PC-3 (cell line): ENCODE results near the gene MORN5.

Experiments used
- EZH2 ChIP-seq: fragments of 300-600 bp; sonication (generic); IDR thresholded peaks from one replicate; pipeline ENCODE4 v1.6.1; 2017; ENCODE audit warnings: antibody characterized with exemption, mild to moderate bottlenecking, low read length; ENCODE audit not compliant: unreplicated experiment
- EZH2phosphoT487 ChIP-seq: fragments of 300-600 bp; sonication (generic); IDR thresholded peaks from 2 replicates; pipeline ENCODE4 v1.6.1; 2018; ENCODE audit warnings: mild to moderate bottlenecking, antibody characterized with exemption, low read length, borderline replicate concordance
- TF ChIP-seq, protein P1 (sequence below): fragments of 300-600 bp; sonication (generic); conservative IDR thresholded peaks from 2 replicates; pipeline ENCODE4 v1.5.1; 2017; ENCODE audit warnings: antibody characterized with exemption, low read depth, mild to moderate bottlenecking, low read length

DNA sequence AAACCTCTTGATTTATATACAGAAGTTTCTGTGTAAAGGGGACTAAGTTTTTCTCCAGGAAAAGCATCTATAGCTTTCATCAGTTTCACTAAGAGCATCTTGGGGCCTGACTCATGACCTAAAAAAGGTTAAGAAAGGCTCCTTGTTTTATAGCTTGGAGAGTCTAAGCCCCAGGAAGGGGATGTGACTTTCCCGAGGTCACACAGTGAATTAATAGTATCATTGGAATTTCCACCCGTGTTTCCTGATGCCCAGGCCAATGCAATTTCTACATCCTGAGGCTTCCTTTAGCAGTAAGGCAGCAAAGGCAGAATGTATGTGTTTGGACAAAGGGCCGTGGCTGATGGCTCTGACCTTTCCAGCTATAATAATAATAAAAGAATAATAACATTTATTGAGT, 8.6 kb downstream of the MORN5 start:
- TF ChIP-seq, protein P1, sequence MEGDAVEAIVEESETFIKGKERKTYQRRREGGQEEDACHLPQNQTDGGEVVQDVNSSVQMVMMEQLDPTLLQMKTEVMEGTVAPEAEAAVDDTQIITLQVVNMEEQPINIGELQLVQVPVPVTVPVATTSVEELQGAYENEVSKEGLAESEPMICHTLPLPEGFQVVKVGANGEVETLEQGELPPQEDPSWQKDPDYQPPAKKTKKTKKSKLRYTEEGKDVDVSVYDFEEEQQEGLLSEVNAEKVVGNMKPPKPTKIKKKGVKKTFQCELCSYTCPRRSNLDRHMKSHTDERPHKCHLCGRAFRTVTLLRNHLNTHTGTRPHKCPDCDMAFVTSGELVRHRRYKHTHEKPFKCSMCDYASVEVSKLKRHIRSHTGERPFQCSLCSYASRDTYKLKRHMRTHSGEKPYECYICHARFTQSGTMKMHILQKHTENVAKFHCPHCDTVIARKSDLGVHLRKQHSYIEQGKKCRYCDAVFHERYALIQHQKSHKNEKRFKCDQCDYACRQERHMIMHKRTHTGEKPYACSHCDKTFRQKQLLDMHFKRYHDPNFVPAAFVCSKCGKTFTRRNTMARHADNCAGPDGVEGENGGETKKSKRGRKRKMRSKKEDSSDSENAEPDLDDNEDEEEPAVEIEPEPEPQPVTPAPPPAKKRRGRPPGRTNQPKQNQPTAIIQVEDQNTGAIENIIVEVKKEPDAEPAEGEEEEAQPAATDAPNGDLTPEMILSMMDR = no peak
- no peak for TF ChIP-seq EZH2
- no peak for TF ChIP-seq EZH2phosphoT487
